GM18502 (cell line): ENCODE data around the gene RASGRF2.

Source experiments
- ATAC-seq: cut with Tn5 transposase; IDR thresholded peaks from one replicate; pipeline ENCODE4 v1.9.1; 2021; ENCODE audit warnings: mild to moderate bottlenecking; ENCODE audit not compliant: unreplicated experiment, poor library complexity

RASGRF2 gene

GRCh38 chr5:80953587-80953986, 6.6 kb upstream of the RASGRF2 start:
- ATAC-seq = no peak

GRCh38 chr5:80955082-80955590, 5.0 kb upstream of the RASGRF2 start:
- ATAC-seq = no peak

DNA sequence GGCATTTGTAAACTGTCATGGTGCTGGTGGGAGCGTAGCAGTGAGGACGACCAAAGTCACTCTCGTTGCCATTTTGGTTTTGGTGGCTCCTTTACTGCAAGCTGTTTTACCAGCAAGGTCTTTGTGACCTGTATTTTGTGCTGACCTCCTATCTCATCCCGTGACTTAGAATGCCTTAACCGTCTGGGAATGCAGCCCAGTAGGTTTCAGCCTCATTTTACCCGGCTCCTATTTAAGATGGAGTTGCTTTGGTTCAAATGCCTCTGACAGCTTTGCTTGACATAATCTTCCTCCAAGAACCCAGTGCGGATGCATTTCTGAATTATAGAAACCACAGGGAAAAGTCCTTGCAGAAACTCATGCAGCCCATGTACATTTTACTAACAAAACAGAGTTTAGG, 3.9 kb upstream of the RASGRF2 start:
- no peak for ATAC-seq

GRCh38 chr5:80957031-80957761, 3.0 kb upstream of the RASGRF2 start:
- no peak for ATAC-seq

- ATAC-seq = no peak
Measured at GRCh38 chr5:80958616-80959015, 1.5 kb upstream of the RASGRF2 start.

- ATAC-seq = no peak
Measured at GRCh38 chr5:80959138-80959537, 1.0 kb upstream of the RASGRF2 start.

DNA sequence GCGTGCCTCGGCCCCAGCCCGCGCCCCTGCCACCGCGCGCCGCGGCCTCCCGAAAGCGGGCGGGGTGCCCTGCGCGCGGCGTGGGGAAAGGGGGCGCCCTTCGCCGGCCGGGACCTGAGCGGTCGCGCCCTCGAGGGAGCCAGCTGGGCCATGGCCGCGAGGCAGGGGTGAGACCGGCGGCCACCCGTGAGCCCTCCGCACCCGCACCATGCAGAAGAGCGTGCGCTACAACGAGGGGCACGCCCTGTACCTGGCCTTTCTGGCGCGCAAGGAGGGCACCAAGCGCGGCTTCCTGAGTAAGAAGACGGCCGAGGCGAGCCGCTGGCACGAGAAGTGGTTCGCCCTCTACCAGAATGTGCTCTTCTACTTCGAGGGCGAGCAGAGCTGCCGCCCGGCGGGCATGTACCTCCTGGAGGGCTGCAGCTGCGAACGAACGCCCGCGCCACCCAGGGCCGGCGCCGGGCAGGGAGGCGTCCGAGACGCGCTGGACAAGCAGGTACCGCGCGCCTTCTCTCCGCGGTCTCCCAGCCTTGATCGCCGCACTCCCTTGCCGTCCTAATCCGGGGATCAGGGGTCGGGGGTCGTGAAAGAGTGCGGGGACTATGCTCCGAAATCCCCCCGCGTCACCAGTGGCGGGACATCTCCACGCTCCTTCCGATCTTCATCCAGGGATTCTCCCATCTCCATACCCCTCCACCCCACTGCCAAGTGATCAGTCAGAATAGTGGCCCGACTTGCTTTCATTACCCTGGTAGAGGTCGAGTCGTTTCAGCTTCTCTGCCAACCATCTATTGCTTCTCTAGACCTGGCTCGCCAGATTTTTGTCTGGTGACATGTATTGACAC, 590 bp downstream of the RASGRF2 start:
- ATAC-seq = no peak

DNA sequence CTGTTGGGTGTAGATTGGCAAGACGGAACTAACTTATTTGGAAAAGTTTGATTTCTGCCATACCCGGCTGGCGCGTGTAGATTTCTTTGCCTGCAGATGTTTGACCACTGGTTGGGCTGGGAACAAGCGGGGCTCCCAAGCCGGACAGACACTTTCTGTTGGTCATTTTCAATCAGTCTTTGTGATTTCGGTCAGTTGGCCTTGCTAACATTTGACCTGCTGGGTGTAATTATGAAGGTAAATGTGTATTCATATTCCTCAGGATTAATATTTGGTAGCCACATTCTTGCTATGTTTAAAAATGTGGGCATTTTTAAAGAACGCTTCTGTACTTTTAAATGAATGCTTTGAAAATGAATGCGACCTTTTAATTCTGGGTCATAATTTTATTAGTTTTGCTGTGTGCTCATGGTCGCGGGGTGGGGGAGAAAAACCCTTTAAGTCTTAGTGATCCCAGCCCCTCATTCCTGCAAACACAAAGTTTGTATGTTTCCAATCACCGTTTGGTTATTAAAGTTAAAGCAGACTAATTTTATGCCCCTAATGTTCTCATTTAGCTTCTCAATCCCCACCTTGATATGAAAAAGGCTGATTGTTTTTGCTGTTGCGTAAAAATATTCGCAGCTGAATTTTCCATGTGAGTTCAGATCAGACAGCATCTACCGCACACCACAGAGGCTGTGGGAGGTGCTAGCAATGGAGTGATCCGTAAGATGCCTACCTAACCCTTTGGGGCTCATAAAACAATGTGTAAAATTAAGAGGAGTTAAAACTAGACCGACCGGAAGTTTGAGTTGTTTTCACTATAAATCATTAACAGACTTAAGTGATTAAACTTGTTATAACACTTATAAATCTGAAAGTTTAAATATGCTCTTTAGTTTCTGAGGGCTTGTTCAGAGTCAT, 1.5 kb downstream of the RASGRF2 start:
- no peak for ATAC-seq

DNA sequence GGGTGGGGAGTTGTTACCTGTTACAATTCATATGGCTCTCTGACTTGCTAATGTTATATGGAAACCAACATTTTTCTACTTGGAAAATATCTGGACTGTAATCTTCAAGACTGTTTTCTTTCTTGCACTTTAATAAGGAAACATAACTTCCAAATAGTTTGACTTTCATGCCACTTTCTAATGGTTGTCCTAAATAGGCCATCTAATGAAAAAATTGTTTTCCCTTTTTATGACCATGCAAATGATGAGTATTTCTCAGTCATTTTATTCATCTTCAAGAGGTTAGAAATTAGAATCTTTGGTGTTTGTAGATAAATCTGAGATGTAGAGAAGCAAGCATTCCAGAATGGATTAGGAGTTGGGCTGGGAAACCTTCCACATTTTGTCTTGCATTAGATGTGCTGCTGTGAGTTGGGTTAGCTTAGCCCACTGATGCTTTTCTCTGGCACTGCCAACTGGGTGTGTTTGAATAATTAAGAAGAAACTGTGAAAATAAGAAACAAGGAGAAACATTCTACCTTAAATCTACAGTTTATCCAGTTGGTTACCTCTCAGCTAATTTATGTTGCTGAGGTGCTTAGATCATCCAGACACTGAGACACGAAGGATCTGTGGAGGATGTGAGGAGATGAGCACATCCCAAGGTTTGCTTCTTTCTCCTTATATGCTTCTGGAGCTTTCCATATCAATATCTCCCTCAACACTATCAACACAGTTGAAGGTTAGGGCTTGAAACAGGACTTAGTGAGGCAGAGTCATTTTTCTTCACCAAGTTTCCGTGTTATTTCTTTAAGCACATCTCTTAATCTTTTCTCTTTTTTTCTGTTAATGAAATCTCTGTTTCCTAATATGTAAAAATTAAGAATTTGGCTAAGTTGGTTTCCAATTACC, 2.7 kb downstream of the RASGRF2 start:
- ATAC-seq = no peak

- no peak for ATAC-seq
Measured at GRCh38 chr5:80963521-80963895, 3.3 kb downstream of the RASGRF2 start.

DNA sequence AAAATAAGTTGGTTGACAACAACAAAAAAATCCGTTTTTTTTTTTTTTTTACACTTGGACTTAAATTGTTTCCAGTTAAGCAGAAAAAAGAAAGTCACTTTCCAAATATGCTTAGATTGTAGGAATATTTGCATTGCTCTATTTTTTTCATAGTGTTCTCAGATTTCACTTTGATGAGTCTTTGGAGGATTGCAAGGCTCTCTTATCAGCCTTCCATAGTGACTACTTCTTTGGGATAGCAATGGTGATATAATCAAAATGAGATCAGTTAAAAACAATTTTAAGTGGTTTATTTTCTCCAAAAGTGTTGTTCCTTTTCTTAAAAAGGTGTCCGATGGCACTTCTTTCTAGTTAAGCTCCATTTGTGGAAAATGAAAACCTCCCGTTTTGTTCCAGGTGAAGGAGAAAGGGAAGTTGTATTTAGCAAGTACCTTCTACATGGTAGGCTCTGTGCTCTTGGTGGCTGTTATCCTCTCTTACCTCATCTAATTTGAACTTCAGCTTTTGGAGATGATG, 3.9 kb downstream of the RASGRF2 start:
- ATAC-seq = no peak

DNA sequence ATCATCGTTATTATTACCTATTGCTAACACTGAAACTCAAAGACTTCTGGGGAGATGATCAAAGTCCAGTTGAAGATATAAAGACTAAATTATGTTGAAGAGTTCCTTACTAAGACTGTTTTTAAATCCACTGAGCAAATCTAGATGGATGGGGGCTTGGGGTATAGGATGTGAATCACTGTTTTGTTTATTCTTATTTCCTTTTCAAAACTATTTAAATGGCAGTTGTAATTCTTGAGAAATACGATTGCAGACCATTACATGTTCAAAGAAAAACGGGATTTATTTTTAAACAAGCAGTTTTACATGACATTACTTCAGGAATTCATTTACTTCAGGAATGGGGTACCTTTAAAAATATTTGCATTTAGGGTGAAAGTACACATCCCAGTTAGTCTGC, 4.3 kb downstream of the RASGRF2 start:
- no peak for ATAC-seq

- no peak for ATAC-seq
Measured at GRCh38 chr5:80964919-80965318, 4.8 kb downstream of the RASGRF2 start.

DNA sequence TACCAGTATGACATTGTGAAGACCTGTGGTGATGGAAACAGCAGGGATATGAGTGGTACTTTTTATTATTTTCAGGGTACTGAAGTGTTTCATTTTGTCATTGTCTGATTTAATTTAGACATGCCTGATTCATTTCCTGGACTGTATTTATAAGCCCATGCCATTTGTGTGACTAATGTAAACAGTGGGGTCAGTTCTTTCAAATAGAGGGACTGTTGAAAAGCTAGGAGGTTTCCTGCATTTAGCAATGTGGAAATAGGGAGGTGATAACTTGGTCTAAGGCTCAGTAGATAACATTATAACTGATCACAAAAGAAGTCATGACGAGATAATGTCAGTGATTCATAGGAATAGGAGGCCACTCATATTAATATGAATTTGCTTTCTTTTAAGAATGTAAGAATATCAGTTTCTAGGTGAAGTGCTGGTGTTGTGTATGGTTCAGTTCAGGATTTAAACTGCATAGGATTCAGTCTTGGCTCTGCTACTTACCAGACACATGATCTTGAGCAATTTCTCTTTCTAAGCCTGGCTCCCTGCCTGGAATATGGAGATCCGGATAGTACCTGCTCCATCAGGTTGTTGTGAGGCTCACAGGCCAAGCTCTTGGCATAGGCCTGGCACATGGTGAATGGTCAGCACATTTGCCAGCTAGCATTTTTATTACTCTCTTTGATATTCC, 7.5 kb downstream of the RASGRF2 start:
- ATAC-seq = no peak

DNA sequence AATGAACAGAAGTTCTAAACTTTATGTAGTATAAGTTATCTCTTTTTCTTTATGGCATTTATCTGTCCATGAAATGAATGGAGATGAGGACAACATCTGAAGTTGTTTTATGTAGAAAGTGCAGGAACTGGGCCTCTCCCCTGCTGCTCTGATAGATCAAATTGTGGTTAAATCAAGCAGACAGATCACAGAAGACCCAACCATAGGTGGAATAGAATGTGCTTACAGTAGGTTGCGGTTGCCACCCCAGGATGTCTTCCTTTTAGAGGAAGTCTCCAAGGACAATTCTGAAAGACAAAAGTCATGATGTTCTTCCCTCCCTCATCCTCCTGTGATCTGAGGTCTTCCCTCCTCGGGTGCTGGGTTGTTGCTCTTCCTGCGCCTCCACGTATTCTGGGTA, 12.9 kb downstream of the RASGRF2 start:
- ATAC-seq = no peak

DNA sequence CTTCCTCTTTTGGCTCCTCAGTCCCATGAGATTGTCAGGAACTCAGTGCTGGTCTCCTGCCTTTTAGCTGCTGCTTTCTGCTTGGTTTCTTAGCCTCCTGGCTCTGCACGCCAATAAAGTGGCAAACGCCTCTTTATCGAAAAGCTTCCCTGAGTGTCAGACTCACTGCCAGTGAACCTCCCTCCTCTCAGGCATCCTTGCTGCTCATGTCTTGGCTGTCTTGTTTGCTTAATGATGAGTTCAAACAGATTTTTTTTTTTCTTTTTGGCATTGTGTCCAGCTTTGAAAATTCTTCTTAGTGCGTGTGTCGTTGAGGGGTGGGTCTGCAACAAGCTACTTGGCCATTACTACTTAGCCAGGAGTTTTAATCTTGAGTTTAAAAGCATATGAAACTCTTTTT, 14.9 kb downstream of the RASGRF2 start:
- no peak for ATAC-seq

DNA sequence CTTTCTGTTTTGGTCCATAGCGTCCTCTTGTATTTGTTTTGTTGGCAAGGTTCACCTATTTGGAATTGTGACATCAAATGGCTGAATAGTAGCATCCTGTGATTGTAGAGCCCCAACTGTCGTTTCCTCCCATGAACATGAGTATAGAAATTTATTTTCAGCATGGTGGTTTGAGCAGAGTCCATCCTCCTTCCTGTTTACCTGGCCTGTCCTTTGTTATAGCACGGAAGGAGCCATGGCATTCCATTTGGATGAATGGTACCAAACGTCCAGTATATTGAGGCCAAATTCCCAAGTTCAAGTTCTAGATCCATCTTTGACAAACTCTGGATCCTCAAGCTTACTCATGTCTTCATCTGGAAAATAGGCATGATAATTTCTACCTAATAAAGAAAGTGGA, 16.8 kb downstream of the RASGRF2 start:
- no peak for ATAC-seq

- ATAC-seq = no peak
Measured at GRCh38 chr5:80977764-80978163, 17.6 kb downstream of the RASGRF2 start.

- no peak for ATAC-seq
Measured at GRCh38 chr5:80978772-80979317, 18.7 kb downstream of the RASGRF2 start.
